NCI-H1417 treated with DMSO at 0.1 percent for 48 hours (cell line): ENCODE measurements around the gene ABCA10.

Source experiments
- DNase-seq: peaks from one replicate; lab custom pipeline; 2025; lab: John Stamatoyannopoulos, UW

Gene ABCA10

GRCh38 chr17:69103557-69104233 lies 124.9 kb downstream of the ABCA10 start:
- no peak for DNase-seq

DNA sequence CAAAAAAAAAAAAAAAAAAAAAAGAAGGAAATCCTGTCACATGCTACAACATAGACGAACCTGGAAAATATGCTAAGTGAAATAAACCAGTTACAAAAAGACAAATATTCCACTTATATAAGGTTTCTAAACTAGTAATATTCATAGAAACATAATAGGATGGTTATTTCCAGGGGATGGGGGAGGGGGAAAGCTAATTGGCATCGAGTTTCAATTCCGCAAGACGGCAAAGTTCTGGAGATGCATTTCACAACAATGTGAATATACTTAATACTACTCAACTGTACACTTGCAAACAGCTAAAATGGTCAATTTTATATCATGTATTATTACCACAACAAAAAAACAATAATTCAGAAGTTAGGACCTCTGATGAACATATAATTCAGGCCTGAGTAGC lies 130.0 kb downstream of the ABCA10 start:
- no peak for DNase-seq
